HG02759 (cell line): ENCODE data around the gene LZTS2.

Experiments
- ATAC-seq: cut with Tn5 transposase; IDR thresholded peaks from one replicate; pipeline ENCODE4 v1.9.1; 2021; ENCODE audit warnings: mild to moderate bottlenecking, moderate library complexity; ENCODE audit not compliant: unreplicated experiment

LZTS2 gene

GRCh38 chr10:101047961-101048892 is 48.6 kb downstream of the LZTS2 start:
- no peak for ATAC-seq

- peak; percentile 69 for ATAC-seq
These were observed 50.8 kb downstream of the LZTS2 start for GRCh38 chr10:101050208-101051069.

DNA sequence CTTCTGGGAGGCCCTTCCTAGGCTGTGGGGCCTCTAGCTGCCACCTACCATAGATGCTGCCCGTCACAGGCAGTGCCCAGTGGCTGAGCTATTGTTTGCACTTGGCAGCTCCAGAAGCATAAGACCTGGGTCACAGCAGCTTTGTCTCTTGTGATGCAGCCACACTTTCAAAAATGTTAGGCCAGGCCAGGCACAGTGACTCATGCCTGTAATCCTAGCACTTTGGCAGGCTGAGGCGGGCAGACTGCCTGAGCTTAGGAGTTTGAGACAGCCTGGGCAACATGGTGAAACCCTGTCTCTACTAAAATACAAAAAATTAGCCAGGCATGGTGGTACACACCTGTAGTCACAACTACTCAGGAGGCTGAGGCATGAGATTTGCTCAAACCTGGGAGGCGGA is 52.7 kb downstream of the LZTS2 start:
- no peak for ATAC-seq

GRCh38 chr10:101053516-101053915 is 53.9 kb downstream of the LZTS2 start:
- no peak for ATAC-seq

- no peak for ATAC-seq
These were observed 54.7 kb downstream of the LZTS2 start for GRCh38 chr10:101054351-101054750.

GRCh38 chr10:101054876-101055275 is 55.3 kb downstream of the LZTS2 start:
- no peak for ATAC-seq

- no peak for ATAC-seq
These were observed 55.8 kb downstream of the LZTS2 start for GRCh38 chr10:101055411-101055810.

DNA sequence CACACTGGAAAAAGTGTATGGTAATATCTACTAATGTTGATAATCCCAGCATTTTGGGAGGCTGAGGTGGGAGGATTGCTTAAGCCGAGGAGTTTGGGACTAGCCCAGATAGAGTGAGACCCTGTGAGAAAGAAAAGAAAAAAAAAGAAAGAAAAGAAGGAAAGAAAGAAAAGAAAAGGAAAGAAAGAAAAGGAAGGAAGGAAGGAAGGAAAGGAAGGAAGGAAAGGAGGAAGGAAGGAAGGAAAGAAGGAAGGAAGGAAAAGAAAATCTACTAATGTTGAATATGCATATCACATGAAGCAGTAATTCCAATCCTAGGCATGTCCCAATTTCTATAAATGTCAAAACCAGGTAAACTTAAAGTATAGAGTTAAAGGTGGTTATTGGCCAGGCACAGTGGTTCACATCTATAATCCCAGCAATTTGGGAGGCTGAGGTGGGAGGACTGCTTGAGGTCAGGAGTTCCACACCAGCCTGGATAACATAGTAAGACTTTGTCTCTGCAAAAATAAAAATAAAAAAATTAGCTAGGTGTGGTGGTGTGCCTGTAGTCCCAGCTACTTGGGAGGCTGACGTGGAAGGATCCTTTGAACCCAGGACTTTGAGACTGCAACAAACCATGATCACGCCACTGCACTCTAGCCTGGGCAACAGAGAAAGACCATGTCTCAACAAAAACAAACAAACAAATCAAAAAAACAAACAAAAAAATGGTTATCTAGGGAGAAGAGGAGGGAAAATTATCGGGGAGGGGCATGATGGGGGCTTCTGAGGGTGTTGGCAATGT is 57.0 kb downstream of the LZTS2 start:
- no peak for ATAC-seq
